ENCODE results near the gene PCDHA1.

GRCh38 chr5:140868721-140869554 lies 83.0 kb downstream of the PCDHA1 start, which contains the start of gene PCDHA11:
- TF ChIP-seq SIN3A (IDR thresholded peaks at IDR 0.05; ENCODE audit: low read depth) (no peak), YY1 (IDR thresholded peaks at IDR 0.05; ENCODE audit: extremely low read depth, insufficient replicate concordance, low read depth, low read length) (no peak), RAD21 (IDR thresholded peaks at IDR 0.05; ENCODE audit: low read depth) (peak; percentile 64), POLR2AphosphoS5 (IDR thresholded peaks at IDR 0.05; ENCODE audit: low read depth, low read length) (no peak), TCF7L2 (IDR thresholded peaks at IDR 0.05; ENCODE audit: borderline replicate concordance, extremely low read depth, insufficient read depth, insufficient read length) (no peak), CEBPB (IDR thresholded peaks at IDR 0.05; ENCODE audit: low read depth) (no peak), ZBTB33 (IDR thresholded peaks at IDR 0.05; ENCODE audit: extremely low read depth, insufficient replicate concordance, low read length) (no peak), POLR2A (IDR thresholded peaks at IDR 0.05; ENCODE audit: borderline replicate concordance, extremely low read depth, insufficient read depth, insufficient read length) (no peak), EZH2phosphoT487 (IDR thresholded peaks at IDR 0.05; ENCODE audit: borderline replicate concordance) (no peak), EZH2 (IDR thresholded peaks at IDR 0.05) (no peak), REST (IDR thresholded peaks at IDR 0.05; ENCODE audit: low read depth) (no peak)
- TF ChIP-seq, protein P1, sequence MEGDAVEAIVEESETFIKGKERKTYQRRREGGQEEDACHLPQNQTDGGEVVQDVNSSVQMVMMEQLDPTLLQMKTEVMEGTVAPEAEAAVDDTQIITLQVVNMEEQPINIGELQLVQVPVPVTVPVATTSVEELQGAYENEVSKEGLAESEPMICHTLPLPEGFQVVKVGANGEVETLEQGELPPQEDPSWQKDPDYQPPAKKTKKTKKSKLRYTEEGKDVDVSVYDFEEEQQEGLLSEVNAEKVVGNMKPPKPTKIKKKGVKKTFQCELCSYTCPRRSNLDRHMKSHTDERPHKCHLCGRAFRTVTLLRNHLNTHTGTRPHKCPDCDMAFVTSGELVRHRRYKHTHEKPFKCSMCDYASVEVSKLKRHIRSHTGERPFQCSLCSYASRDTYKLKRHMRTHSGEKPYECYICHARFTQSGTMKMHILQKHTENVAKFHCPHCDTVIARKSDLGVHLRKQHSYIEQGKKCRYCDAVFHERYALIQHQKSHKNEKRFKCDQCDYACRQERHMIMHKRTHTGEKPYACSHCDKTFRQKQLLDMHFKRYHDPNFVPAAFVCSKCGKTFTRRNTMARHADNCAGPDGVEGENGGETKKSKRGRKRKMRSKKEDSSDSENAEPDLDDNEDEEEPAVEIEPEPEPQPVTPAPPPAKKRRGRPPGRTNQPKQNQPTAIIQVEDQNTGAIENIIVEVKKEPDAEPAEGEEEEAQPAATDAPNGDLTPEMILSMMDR (IDR thresholded peaks at IDR 0.05 in 2 of 3, conservative IDR thresholded peaks at IDR 0.05 in 1 of 3; ENCODE audit: borderline replicate concordance in 1 of 3, insufficient read depth in 1 of 3, low read depth in 2 of 3, low read length in 2 of 3): peak; percentile 33 to 44 (median 36); a peak in 4 of 6 replicates
- TF ChIP-seq, protein P2, sequence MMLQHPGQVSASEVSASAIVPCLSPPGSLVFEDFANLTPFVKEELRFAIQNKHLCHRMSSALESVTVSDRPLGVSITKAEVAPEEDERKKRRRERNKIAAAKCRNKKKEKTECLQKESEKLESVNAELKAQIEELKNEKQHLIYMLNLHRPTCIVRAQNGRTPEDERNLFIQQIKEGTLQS (IDR thresholded peaks at IDR 0.05): no peak

Data from HCT116 (cell line).